Thoracic aorta (tissue), 2 donors: ENCODE measurements around the gene RFX3. TPM values are rescaled to one million over a fixed set of nuclear protein-coding genes. Genes with fewer than 3 reads are reported as not detected.

Experiments
- ATAC-seq: fragments of 150-250 bp; one replicate; pipeline ENCODE4 v1.8.0; 2017; ENCODE audit warnings: low read depth; ENCODE audit not compliant: insufficient number of reproducible peaks, low FRiP score
- DNase-seq: peaks from one replicate; pipeline ENCODE4 v3.0.0-alpha.2; 2020; ENCODE audit warnings: low spot score
- H3K27ac ChIP-seq, 2 donors: fragments of 200-600 bp; sonication (generic); 1 replicate in 1 of 2; 2 replicates in 1 of 2; pipeline ENCODE4 v1.5.1; 2016; ENCODE audit warnings: mild to moderate bottlenecking in 2 of 2, moderate library complexity in 2 of 2
- H3K27me3 ChIP-seq: fragments of 200-600 bp; sonication (generic); replicated peaks from 2 replicates; pipeline ENCODE4 v1.6.0; 2016; ENCODE audit warnings: mild to moderate bottlenecking; ENCODE audit not compliant: insufficient read depth
- H3K36me3 ChIP-seq: fragments of 200-600 bp; sonication (generic); one replicate; pipeline ENCODE4 v1.5.1; 2016
- H3K4me1 ChIP-seq, 2 donors: fragments of 200-600 bp; sonication (generic); 1 replicate in 1 of 2; 2 replicates in 1 of 2; pipeline versions ENCODE4 v1.5.1 to v1.6.0; 2016; ENCODE audit warnings: low read depth in 2 of 2, mild to moderate bottlenecking in 1 of 2; ENCODE audit not compliant: control insufficient read depth in 1 of 2
- H3K4me3 ChIP-seq: fragments of 200-600 bp; sonication (generic); 2 replicates; pipeline ENCODE4 v1.5.1; 2016; ENCODE audit warnings: mild to moderate bottlenecking
- H3K9me3 ChIP-seq: fragments of 200-600 bp; sonication (generic); 2 replicates; pipeline ENCODE4 v1.5.1; 2016
- total RNA-seq, 2 donors: library from RNA; depleted of rRNA; stranded (reverse); fragments of >200 nt; gene quantifications; one replicate each; pipeline versions ENCODE4 v1.1.0 to v1.2.3, GENCODE V29; 2016
- TF ChIP-seq, protein P1 (sequence below): fragments of 200-600 bp; sonication (generic); IDR thresholded peaks from one replicate; pipeline ENCODE4 v1.5.1; 2019; ENCODE audit warnings: antibody characterized with exemption

The RFX3 gene
- total RNA-seq, 2 donors from 2014 or later: 2.6 to 15.6 TPM

GRCh38 chr9:3391414-3391813, 134.4 kb downstream of the RFX3 start:
- DNase-seq (no peak), ATAC-seq (no peak)
- Histone ChIP-seq H3K27ac (no peak overlapping the region), H3K4me1 (no peaks in the 10 kb centered on the region), H3K4me3 (no peak overlapping the region), H3K27me3 (no peaks in the 10 kb centered on the region), H3K36me3 (no peaks in the 10 kb centered on the region), H3K9me3 (no peaks in the 10 kb centered on the region)
- TF ChIP-seq, protein P1, sequence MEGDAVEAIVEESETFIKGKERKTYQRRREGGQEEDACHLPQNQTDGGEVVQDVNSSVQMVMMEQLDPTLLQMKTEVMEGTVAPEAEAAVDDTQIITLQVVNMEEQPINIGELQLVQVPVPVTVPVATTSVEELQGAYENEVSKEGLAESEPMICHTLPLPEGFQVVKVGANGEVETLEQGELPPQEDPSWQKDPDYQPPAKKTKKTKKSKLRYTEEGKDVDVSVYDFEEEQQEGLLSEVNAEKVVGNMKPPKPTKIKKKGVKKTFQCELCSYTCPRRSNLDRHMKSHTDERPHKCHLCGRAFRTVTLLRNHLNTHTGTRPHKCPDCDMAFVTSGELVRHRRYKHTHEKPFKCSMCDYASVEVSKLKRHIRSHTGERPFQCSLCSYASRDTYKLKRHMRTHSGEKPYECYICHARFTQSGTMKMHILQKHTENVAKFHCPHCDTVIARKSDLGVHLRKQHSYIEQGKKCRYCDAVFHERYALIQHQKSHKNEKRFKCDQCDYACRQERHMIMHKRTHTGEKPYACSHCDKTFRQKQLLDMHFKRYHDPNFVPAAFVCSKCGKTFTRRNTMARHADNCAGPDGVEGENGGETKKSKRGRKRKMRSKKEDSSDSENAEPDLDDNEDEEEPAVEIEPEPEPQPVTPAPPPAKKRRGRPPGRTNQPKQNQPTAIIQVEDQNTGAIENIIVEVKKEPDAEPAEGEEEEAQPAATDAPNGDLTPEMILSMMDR: no peak

DNA sequence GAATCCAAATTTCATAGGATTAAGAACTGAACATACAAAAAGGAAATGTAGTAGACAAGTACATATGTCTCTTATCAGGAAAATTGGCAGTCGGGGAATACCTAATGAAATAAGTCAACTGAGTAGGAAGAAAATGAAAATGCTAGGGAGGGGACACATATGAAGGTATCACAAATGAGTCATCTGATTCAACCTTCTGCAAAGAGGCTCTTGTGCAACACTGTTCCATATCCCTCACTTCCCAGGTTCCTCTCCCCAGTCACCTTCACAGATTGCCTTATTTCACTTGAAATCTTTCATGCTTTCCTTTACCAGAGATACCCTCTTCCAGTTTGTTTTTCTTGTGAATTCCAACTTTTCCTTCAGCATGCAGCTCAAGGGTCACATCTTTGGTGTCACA, 139.0 kb downstream of the RFX3 start:
- TF ChIP-seq, protein P1: no peak
- DNase-seq (no peak), ATAC-seq (no peak)
- H3K4me3 ChIP-seq: no peak overlapping the region
- no peaks in the 10 kb centered on the region for H3K9me3 ChIP-seq
- H3K27ac ChIP-seq: no peak overlapping the region
- H3K4me1 ChIP-seq: no peaks in the 10 kb centered on the region
- H3K36me3 ChIP-seq: no peaks in the 10 kb centered on the region
- H3K27me3 ChIP-seq: no peaks in the 10 kb centered on the region

GRCh38 chr9:3385871-3386270, 139.9 kb downstream of the RFX3 start:
- TF ChIP-seq, protein P1: no peak
- H3K9me3 ChIP-seq: no peaks in the 10 kb centered on the region
- H3K36me3 ChIP-seq: no peaks in the 10 kb centered on the region
- no peak overlapping the region for H3K27ac ChIP-seq
- no peak for DNase-seq
- no peaks in the 10 kb centered on the region for H3K4me1 ChIP-seq
- no peaks in the 10 kb centered on the region for H3K27me3 ChIP-seq
- H3K4me3 ChIP-seq: no peak overlapping the region
- no peak for ATAC-seq

DNA sequence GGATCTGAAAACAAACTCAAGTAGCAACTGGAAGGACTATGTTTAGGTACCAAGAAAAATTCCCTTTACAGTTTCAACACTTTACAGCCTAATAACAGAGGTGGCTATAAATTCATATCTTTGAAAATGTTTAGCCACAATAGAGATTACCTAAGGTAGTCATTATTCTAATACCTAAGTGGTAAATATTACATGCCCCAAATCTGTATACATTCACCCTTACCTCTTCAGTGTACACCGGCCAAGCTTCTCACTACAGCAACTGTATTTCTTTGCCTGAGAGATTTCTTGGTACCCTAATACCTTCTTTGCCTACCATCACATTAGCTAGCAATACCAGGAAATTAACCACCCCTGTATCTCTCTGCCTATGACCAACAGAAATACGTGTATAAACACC, 154.0 kb downstream of the RFX3 start:
- TF ChIP-seq, protein P1: no peak
- DNase-seq (no peak), ATAC-seq (no peak)
- H3K4me3 ChIP-seq: no peak overlapping the region
- no peak overlapping the region for H3K27ac ChIP-seq
- no peaks in the 10 kb centered on the region for H3K27me3 ChIP-seq
- H3K4me1 ChIP-seq: no peaks in the 10 kb centered on the region
- no peaks in the 10 kb centered on the region for H3K36me3 ChIP-seq
- H3K9me3 ChIP-seq: no peaks in the 10 kb centered on the region

DNA sequence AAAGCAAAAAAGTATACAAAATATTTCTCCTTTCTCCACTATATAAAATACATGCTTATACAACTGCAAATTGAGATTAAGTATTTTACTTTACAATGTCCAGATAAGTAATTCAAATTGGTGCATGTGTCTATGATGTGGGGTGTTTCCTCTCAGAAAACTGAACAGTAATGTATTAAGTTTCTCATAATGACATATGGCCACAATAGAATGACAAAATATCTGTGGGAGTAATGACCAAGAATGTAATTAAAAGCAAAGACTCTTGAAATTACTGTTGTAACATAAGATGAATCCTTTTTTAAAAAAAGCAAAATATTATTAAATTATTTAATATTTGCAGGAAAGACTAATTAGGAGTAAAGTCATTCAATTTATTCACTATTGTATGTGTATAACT, 155.1 kb downstream of the RFX3 start:
- ATAC-seq: no peak

More for the DNA sequence above, 155.1 kb downstream of the RFX3 start:
- Histone ChIP-seq H3K4me3 (no peak overlapping the region), H3K4me1 (no peaks in the 10 kb centered on the region), H3K9me3 (no peaks in the 10 kb centered on the region), H3K36me3 (no peaks in the 10 kb centered on the region), H3K27ac (no peak overlapping the region), H3K27me3 (no peaks in the 10 kb centered on the region)
- no peak for DNase-seq
- TF ChIP-seq, protein P1: no peak
